Measurements from ENCODE around the gene NOTCH3. TPM values are rescaled to one million over a fixed set of nuclear protein-coding genes. Genes with fewer than 3 reads are reported as not detected.

The NOTCH3 gene
- total RNA-seq, 1 experiment from 2014 or later, result 39.4 TPM

DNA sequence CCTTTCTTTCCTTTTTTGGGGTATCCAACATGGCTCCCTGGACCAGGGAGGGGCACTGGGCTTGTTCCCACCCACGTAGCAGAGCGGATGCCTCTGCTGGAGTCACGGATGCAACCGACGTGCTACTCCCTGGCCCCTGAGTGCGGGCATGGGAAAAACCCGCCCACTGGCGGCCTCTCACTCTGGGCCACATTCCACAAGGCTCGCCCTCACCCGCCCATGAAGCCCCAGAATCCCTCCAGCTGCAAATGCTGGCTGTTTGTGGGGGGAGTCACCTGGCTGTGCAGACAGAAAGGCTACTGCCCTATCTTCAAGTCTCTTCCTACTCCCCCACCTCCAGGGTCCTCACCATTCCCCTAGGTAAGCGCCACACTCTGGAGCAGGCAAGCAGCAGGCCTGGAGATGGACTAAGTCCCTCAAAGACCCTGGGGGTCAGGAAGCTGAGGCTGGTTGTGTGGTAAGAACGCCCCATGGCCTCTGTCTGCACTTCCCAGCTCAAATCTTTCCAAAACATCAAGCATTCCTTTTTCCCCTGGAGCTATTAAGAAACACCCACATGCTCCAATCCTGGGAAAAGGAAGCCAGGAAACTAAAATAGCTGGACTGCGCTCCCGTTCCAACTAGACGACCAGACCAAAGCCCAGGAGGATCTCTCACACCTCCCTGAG is 49.3 kb upstream of the NOTCH3 start:
- POLR2A ChIA-PET, result no interaction called here
- TF ChIP-seq SRF (IDR thresholded peaks at IDR 0.05; ENCODE audit: low read depth), result no peak
- no peak for TF ChIP-seq FOSL1 (IDR thresholded peaks at IDR 0.05; ENCODE audit: low read depth)
- TF ChIP-seq ZNF274 (IDR thresholded peaks at IDR 0.05; ENCODE audit: low read depth, low read length), result no peak
- no peak for TF ChIP-seq TCF7L2 (IDR thresholded peaks at IDR 0.05; ENCODE audit: borderline replicate concordance, extremely low read depth, insufficient read depth, insufficient read length)
- CTCF ChIA-PET, result interaction anchor here (0.8 to 2.2 kb wide), 7 partner anchors 9 to 158 kb away, joined by 3 to 14 read pairs (median 3); no protein-coding TSS in a partner anchor
- RAD21 ChIA-PET (ENCODE audit: low non-redundant PET in 1 of 2, low total read pairs in 2 of 2, uncharacterized antibody in 2 of 2, unreplicated experiment in 2 of 2), result no interaction called here
- Histone ChIP-seq H3K4me3 (replicated peaks in 1 of 2; ENCODE audit: low read depth in 1 of 2, low read length in 2 of 2) (no peak overlapping the region), H3K9ac (ENCODE audit: low read length) (no peak overlapping the region), H4K20me1 (ENCODE audit: insufficient read depth) (no peaks in the 10 kb centered on the region), H3K4me2 (ENCODE audit: low read length) (no peak overlapping the region), H3K9me3 (ENCODE audit: control insufficient read depth in 1 of 2, insufficient read depth in 1 of 2, low read depth in 1 of 2, low read length in 2 of 2) (no peaks in the 10 kb centered on the region), H3K27ac (ENCODE audit: low read depth, low read length) (no peak overlapping the region), H3K79me2 (ENCODE audit: insufficient read depth, low read length) (peaks cover 18% of the 10 kb centered on the region; the same call in 1 of the 2 replicates), H2AFZ (ENCODE audit: low read depth, low read length, poor library complexity, severe bottlenecking) (no peak overlapping the region), H3K4me1 (ENCODE audit: control insufficient read depth in 1 of 2, insufficient read depth in 2 of 2, low read length in 2 of 2) (peaks cover 14 to 28% of the 10 kb centered on the region in 2 experiments), H3K9me2 (ENCODE audit: insufficient read depth) (no peaks in the 10 kb centered on the region), H3K27me3 (ENCODE audit: insufficient read depth, low read length) (no peaks in the 10 kb centered on the region), H3K36me3 (ENCODE audit: control insufficient read depth in 1 of 2, insufficient read depth in 2 of 2, low read length in 2 of 2) (peaks cover 0 to 2% of the 10 kb centered on the region in 2 experiments; a peak in 2 of 4 replicates)
- intact Hi-C loops (cut with micrococcal nuclease), result loop anchor here (5.0 kb wide), 1 partner anchor 378 kb away; no protein-coding TSS in a partner anchor
- DNase-seq (ENCODE audit: low read depth, low spot score) (no peak), ATAC-seq (no peak)
- BruUV-seq (replicated peaks), result no TSS peak

- H3K79me2 ChIP-seq (ENCODE audit: insufficient read depth, low read length), result peaks cover 18% of the 10 kb centered on the region; the same call in 1 of the 2 replicates
- no peaks in the 10 kb centered on the region for H3K9me2 ChIP-seq (ENCODE audit: insufficient read depth)
- ATAC-seq (peak; percentile 8), DNase-seq (ENCODE audit: low read depth, low spot score) (no peak)
- TF ChIP-seq EZH2 (IDR thresholded peaks at IDR 0.05) (no peak), RAD21 (IDR thresholded peaks at IDR 0.05; ENCODE audit: low read depth) (peak; percentile 25; the same call in 1 of the 2 replicates)
- TF ChIP-seq, protein P1, sequence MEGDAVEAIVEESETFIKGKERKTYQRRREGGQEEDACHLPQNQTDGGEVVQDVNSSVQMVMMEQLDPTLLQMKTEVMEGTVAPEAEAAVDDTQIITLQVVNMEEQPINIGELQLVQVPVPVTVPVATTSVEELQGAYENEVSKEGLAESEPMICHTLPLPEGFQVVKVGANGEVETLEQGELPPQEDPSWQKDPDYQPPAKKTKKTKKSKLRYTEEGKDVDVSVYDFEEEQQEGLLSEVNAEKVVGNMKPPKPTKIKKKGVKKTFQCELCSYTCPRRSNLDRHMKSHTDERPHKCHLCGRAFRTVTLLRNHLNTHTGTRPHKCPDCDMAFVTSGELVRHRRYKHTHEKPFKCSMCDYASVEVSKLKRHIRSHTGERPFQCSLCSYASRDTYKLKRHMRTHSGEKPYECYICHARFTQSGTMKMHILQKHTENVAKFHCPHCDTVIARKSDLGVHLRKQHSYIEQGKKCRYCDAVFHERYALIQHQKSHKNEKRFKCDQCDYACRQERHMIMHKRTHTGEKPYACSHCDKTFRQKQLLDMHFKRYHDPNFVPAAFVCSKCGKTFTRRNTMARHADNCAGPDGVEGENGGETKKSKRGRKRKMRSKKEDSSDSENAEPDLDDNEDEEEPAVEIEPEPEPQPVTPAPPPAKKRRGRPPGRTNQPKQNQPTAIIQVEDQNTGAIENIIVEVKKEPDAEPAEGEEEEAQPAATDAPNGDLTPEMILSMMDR (IDR thresholded peaks at IDR 0.05 in 2 of 3, conservative IDR thresholded peaks at IDR 0.05 in 1 of 3; ENCODE audit: borderline replicate concordance in 1 of 3, insufficient read depth in 1 of 3, low read depth in 2 of 3, low read length in 2 of 3), result 0 out of 6 replicates have a peak, but pooled peaks of 2 of the 3 experiments have one; percentile 1 to 9
- peaks cover 14 to 28% of the 10 kb centered on the region in 2 experiments for H3K4me1 ChIP-seq (ENCODE audit: control insufficient read depth in 1 of 2, insufficient read depth in 2 of 2, low read length in 2 of 2)
- intact Hi-C loops (cut with micrococcal nuclease), result no loop called here
- BruUV-seq (replicated peaks), result no TSS peak
- peaks cover 0 to 2% of the 10 kb centered on the region in 2 experiments; a peak in 2 of 4 replicates for H3K36me3 ChIP-seq (ENCODE audit: control insufficient read depth in 1 of 2, insufficient read depth in 2 of 2, low read length in 2 of 2)
- H3K27ac ChIP-seq (ENCODE audit: low read depth, low read length), result no peak overlapping the region
- H3K9ac ChIP-seq (ENCODE audit: low read length), result no peak overlapping the region
- CTCF ChIA-PET, result interaction anchor here (1.0 to 1.7 kb wide), 4 partner anchors 10 to 150 kb away, joined by 3 to 4 read pairs (median 4); no protein-coding TSS in a partner anchor
- H2AFZ ChIP-seq (ENCODE audit: low read depth, low read length, poor library complexity, severe bottlenecking), result no peak overlapping the region
- POLR2A ChIA-PET, result no interaction called here
- RAD21 ChIA-PET (ENCODE audit: low non-redundant PET in 1 of 2, low total read pairs in 2 of 2, uncharacterized antibody in 2 of 2, unreplicated experiment in 2 of 2), result interaction anchor here in 1 of 2 experiments (0.5 kb wide), 1 partner anchor 173 kb away, joined by 3 read pairs; no protein-coding TSS in a partner anchor
- no peaks in the 10 kb centered on the region for H4K20me1 ChIP-seq (ENCODE audit: insufficient read depth)
- no peaks in the 10 kb centered on the region for H3K9me3 ChIP-seq (ENCODE audit: control insufficient read depth in 1 of 2, insufficient read depth in 1 of 2, low read depth in 1 of 2, low read length in 2 of 2)
- H3K4me3 ChIP-seq (replicated peaks in 1 of 2; ENCODE audit: low read depth in 1 of 2, low read length in 2 of 2), result no peak overlapping the region
- no peaks in the 10 kb centered on the region for H3K27me3 ChIP-seq (ENCODE audit: insufficient read depth, low read length)
- peak overlapping the region; percentile 40 for H3K4me2 ChIP-seq (ENCODE audit: low read length)
Measured at GRCh38 chr19:15249528-15249874, 48.7 kb upstream of the NOTCH3 start.
